Fibroblast of pulmonary artery (primary cell): ENCODE data around the gene COL1A2.

ENCODE experiments used
- DNase-seq: peaks from one replicate; pipeline ENCODE4 v3.0.0-alpha.2; 2010; ENCODE audit warnings: low read depth
- H3K4me3 ChIP-seq: replicated peaks from 2 replicates; pipeline ENCODE4 v1.5.1; 2011; ENCODE audit warnings: low read depth, mild to moderate bottlenecking, control low read depth, low read length, moderate library complexity
- TF ChIP-seq, protein P1 (sequence below): IDR thresholded peaks from 2 replicates; pipeline ENCODE4 v1.5.1; 2011; ENCODE audit warnings: mild to moderate bottlenecking, control low read depth, low read length, inconsistent platforms; ENCODE audit errors: missing control alignments

Gene COL1A2

DNA sequence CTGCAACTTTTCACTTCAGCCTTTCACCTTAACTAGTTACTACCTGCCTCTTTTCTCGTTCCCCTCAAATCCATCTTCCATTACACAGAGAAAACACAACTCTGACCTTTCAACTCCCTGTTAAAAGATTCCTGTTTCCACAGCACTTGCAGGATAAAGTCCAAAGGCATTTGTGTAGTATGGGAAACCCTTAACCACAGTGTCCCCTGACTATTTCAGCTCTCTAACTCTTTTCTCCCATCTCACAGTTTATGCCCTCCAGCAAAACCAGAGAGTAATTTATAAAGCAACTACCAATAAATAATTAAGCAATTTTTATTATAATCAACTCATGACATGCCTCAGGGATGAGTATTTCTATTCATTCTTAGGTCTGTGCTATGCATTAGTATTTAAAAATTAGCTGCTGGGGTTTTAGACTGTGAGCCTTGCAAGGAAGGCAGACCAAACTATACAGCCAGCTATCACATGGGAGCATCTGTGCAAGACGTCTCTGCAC is 51.0 kb downstream of the COL1A2 start:
- H3K4me3 ChIP-seq: no peak overlapping the region
- DNase-seq: no peak
- TF ChIP-seq, protein P1, sequence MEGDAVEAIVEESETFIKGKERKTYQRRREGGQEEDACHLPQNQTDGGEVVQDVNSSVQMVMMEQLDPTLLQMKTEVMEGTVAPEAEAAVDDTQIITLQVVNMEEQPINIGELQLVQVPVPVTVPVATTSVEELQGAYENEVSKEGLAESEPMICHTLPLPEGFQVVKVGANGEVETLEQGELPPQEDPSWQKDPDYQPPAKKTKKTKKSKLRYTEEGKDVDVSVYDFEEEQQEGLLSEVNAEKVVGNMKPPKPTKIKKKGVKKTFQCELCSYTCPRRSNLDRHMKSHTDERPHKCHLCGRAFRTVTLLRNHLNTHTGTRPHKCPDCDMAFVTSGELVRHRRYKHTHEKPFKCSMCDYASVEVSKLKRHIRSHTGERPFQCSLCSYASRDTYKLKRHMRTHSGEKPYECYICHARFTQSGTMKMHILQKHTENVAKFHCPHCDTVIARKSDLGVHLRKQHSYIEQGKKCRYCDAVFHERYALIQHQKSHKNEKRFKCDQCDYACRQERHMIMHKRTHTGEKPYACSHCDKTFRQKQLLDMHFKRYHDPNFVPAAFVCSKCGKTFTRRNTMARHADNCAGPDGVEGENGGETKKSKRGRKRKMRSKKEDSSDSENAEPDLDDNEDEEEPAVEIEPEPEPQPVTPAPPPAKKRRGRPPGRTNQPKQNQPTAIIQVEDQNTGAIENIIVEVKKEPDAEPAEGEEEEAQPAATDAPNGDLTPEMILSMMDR: no peak

DNA sequence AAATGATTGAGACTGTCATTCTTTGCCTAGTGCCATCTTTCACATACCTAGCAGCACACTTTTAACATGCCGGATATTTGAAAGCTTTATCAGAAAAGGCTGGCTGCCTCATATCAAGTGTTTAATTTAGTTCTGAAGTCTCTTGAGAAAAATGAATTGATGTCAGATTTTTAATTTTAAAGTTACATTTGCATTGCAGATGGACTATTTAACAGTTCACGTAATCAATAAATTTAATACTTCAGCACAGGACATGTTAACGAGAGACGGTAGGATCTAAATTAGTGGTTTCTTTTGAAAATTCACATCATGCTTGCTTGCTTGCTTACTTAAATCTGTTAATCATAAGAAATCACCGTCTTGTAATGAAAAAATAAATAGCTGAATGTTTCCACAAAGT is 51.6 kb downstream of the COL1A2 start:
- no peak for DNase-seq
- TF ChIP-seq, protein P1: no peak

DNA sequence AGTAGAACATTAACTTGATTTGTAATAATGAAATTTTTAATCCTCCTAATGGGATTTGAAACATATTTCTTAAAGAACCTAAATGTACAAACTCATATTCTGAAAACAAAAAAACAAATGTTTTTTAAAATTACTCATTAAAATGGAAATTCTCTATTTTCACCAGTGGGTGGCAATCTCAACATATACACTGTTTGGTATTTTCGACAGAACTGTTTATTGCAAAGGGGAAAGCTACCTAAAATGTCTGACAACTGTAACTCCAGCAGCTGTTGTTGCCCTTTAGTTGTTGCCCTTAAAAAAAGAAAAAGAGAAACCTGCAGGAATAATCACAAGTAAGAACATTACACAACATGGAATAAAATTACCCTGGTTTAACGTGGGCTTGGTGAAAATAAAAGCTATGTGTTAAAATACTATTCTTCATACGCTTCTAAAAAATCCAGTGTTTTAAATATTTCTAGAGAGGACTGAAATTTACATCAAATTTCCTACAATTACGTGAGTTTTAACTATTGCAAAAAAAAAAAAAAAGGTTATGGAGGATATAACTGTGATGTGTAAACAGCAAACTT is 54.5 kb downstream of the COL1A2 start:
- TF ChIP-seq, protein P1: peak; percentile 60
- no peak overlapping the region for H3K4me3 ChIP-seq
- DNase-seq: peak; percentile 75

More for the DNA sequence above, 51.6 kb downstream of the COL1A2 start:
- no peak overlapping the region for H3K4me3 ChIP-seq

DNA sequence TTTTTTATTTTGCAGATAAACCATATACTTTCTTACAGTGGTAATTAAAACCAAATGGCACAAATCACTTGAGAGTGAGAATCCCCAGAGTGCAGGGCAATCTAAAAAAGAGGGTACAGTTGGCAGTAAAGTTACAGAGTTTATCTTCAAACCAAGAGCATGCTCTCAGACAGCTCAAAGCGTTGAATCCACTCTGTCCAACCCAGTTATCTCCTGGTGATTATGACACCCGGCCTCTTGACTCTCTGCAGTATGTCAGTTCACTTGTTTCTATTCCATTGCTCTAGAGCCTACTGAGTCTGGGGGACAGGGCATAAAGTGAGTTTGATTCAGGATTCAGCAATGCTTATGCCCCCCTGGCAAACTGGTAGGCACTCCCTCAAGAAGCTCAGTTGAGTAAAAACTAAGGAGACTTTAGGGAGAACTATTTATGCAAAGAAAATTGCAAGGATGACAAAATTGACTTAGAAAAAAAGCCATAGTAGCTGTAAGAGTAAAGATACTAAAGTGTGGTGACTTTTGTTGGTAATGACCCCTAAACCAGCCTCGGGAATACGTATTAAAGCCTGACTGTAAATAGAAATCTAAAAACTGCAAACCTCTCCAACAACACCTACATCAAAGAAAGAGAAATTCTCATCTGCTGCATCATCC is 55.5 kb downstream of the COL1A2 start:
- no peak overlapping the region for H3K4me3 ChIP-seq
- TF ChIP-seq, protein P1: no peak
- DNase-seq: no peak

DNA sequence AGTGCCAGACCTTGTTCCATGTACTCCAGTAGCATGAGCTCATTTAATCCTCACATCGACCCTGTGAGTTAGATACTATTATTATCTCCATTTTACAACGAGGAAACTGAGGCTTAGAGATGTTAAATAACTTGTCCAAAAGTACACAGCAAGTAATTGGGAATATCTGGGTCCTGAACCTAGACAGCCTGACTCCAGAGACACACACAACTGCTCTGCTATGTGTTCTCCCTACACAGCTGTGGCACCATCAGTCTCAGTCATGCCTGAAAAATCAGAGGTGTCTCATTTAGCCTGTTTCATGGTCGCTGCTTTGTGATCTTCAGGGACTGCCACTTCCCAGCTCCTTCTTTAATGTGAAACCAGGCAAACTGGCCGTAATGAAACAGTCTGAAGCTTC is 56.5 kb downstream of the COL1A2 start:
- TF ChIP-seq, protein P1: no peak
- DNase-seq: no peak
- H3K4me3 ChIP-seq: no peak overlapping the region

DNA sequence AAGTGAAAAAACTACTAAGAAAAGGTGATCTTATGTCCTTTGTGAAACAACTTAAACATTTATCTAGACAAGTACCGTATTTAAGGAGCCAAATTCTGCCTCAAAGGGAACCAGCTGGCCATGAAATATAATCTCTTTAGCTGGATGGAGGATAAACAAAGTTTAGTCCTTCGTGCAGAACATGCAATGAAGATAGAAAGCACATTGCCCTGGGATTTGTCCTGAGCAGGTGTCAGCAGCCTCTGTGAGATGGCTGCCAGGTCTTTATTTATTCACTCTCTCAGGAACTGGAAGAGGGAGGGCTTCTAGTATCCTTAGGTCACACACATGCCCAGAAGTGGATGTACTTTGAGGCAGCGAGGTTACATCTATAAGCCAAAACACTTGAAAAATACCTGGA is 57.5 kb downstream of the COL1A2 start:
- no peak overlapping the region for H3K4me3 ChIP-seq
- no peak for DNase-seq
- TF ChIP-seq, protein P1: no peak

DNA sequence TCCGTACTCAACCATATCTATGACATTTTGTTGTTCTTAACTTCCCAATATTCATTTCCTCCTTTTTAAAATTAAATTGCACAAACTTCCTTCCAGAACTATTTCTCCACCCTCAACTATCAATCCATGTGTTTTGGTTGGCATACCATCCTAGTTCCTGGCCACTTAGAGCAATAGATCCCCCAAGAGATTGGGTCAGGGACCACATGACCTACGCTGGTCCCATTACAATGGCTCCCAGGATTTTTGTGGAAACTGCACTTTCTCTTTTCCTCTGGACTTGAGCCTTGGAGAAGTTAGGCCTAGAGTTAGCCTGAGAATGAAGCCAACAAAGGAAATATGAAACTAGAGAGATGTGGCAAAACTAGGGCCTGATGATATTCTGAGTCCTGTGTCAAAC is 59.2 kb downstream of the COL1A2 start:
- no peak overlapping the region for H3K4me3 ChIP-seq
- TF ChIP-seq, protein P1: no peak
- no peak for DNase-seq
